CD4-positive, alpha-beta T cell treated with Interleukin-4 for 1 hour (primary cell): ENCODE measurements around the gene NXN.
"Not testable (repeated sequence)": the region's sequence is repeated elsewhere in the genome, so short reads cannot be mapped to it uniquely, and the experiment has no call there.

Experiments used
- DNase-seq, 2 donors: peaks; one replicate each; pipeline ENCODE4 v3.0.0-alpha.2; 2020 to 2022

The NXN gene

GRCh38 chr17:752002-752619, 227.5 kb downstream of the NXN start, which contains the start of gene GEMIN4:
Gene GEMIN4 (minus strand): TSS chr17:752264. CDS start chr17:752142, 122 bp downstream.
- peak; percentile 95 to 97 for DNase-seq

DNA sequence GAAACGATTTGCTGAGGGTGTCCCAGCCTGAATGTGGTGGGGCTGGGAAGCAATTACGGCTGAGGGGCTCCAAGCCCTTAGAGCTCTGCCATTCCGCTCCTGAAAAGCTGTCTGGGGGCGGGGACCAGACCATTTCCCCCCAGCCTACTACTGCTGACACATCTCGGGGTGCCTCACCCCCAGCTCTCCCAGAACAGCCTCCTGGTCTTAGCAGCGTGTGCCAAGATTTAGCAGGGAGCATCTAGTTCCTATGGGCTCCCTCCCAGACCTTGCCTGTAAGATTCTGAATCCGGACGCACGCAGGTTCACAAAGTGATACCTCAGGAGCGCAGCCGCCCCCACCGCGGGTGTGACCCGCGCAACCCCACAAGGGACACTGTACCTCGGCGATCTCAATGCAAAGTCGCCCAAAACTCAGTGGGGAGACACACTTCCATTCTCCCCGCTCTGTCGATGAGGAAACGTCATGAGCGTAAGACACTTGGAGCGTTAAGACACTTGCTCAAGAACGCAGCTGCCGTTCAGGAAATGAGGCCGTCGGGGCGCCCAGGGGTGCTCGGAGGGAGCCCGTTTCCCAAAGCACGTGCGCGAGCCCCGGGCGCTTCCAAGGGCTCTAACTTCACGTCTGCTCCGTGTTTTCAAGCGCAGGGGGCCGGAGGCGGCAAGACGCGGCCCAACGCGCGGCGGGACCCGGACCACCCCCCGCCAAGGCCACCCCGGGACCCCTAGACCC, 228.1 kb downstream of the NXN start:
- peak; percentile 47 to 55 for DNase-seq

DNA sequence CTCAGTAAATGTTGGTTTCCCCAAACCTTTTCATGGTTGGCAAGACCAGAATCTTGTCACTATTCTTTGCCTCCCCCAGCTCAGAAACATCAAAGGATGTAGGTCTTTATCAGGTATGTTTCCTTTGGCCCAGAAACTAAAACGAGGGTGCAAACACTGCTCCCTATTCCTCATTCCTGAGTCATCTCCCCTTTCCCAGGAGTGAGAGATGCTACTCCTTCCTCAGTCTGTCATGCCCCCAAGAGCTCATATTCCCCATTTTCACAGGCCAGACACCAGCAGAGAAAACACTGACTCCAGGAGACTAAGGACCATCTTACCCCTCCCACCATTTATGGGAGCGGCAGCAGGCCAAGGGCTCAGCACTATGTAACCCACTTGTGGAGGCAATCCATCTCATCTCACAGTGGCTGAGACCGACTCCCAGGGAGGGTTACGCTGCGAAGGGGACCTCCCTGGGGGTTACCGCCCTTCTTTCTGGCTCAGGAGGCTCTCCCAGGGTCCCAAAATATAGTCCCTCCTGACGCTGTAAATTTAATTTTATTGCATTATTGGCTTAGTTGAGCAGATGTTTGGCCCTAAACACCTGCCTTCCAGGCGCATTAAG, 229.0 kb downstream of the NXN start:
- no peak for DNase-seq

DNA sequence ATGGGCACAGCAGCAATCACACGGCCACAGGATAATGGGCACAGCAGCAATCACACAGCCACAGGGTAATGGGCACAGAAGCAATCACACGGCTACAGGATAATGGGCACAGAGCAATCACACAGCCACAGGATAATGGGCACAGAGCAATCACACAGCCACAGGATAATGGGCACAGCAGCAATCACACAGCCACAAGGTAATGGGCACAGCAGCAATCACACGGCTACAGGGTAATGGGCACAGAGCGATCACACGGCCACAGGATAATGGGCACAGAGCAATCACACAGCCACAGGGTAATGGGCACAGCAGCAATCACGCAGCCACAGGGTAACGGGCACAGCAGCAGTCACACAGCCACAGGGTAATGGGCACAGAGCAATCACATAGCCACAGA, 230.2 kb downstream of the NXN start:
- not testable (repeated sequence) for DNase-seq
